BE2C (cell line): ENCODE data around the gene CFAP90.

Source experiments
- DNase-seq: peaks from one replicate; pipeline ENCODE4 v3.0.0-alpha.2; 2020
- H3K27me3 ChIP-seq: fragments of 250-450 bp; sonication (Bioruptor Pico); 2 replicates; pipeline ENCODE4 v1.5.1; 2020; ENCODE audit warnings: mild to moderate bottlenecking
- H3K36me3 ChIP-seq: fragments of 250-450 bp; sonication (Bioruptor Pico); 2 replicates; pipeline ENCODE4 v1.5.1; 2020; ENCODE audit warnings: mild to moderate bottlenecking
- H3K4me1 ChIP-seq: fragments of 250-450 bp; sonication (Bioruptor Pico); 2 replicates; pipeline ENCODE4 v1.5.1; 2020
- H3K4me3 ChIP-seq: 2 replicates; pipeline ENCODE4 v1.5.1; 2011; ENCODE audit warnings: low read depth, low read length
- H3K9me3 ChIP-seq: fragments of 250-450 bp; sonication (Bioruptor Pico); 2 replicates; pipeline ENCODE4 v1.5.1; 2020
- CTCF ChIP-seq: IDR thresholded peaks from 2 replicates; pipeline ENCODE4 v1.5.1; 2012; ENCODE audit warnings: mild to moderate bottlenecking, low read depth, low read length

The CFAP90 gene

GRCh38 chr5:7871653-7872052, 20.7 kb upstream of the CFAP90 start:
- Histone ChIP-seq H3K4me1 (peaks cover 5% of the 10 kb centered on the region), H3K27me3 (no peaks in the 10 kb centered on the region), H3K9me3 (no peaks in the 10 kb centered on the region), H3K36me3 (peaks cover 27% of the 10 kb centered on the region), H3K4me3 (no peak overlapping the region)
- no peak for TF ChIP-seq CTCF
- no peak for DNase-seq

- no peak for TF ChIP-seq CTCF
- peak overlapping the region; percentile 94 for H3K4me3 ChIP-seq
- H3K9me3 ChIP-seq = no peaks in the 10 kb centered on the region
- H3K36me3 ChIP-seq = peaks cover 22% of the 10 kb centered on the region
- no peak for DNase-seq
- H3K4me1 ChIP-seq = peaks cover 5% of the 10 kb centered on the region
- no peaks in the 10 kb centered on the region for H3K27me3 ChIP-seq
Observed at GRCh38 chr5:7869474-7870136, 18.7 kb upstream of the CFAP90 start.

- Histone ChIP-seq H3K4me3 (peak within 1 kb of the TSS; percentile 94), H3K36me3 (peaks cover 26% of the 10 kb centered on the region), H3K9me3 (no peaks in the 10 kb centered on the region), H3K4me1 (peaks cover 5% of the 10 kb centered on the region), H3K27me3 (no peaks in the 10 kb centered on the region)
- peak; percentile 95 for DNase-seq
- TF ChIP-seq CTCF = no peak
Observed at GRCh38 chr5:7868773-7869473, 18.0 kb upstream of the CFAP90 start, which contains the start of the genes FASTKD3 and MTRR. Gene FASTKD3 (minus strand): TSS chr5:7869031. CDS start chr5:7868083, 948 bp downstream. Gene MTRR (plus strand): TSS chr5:7869148. CDS start chr5:7870795, 1,647 bp downstream.

- no peak for DNase-seq
Observed at GRCh38 chr5:7868427-7868772, 17.5 kb upstream of the CFAP90 start.

GRCh38 chr5:7867260-7867659, 16.3 kb upstream of the CFAP90 start:
- Histone ChIP-seq H3K4me3 (0 out of 2 replicates have a peak overlapping the region, but pooled peaks have one; percentile 94), H3K27me3 (no peaks in the 10 kb centered on the region), H3K9me3 (no peaks in the 10 kb centered on the region), H3K4me1 (peaks cover 5% of the 10 kb centered on the region), H3K36me3 (peaks cover 35% of the 10 kb centered on the region)
- no peak for TF ChIP-seq CTCF
- no peak for DNase-seq

More at GRCh38 chr5:7868427-7868772, 17.5 kb upstream of the CFAP90 start:
- Histone ChIP-seq H3K4me3 (peak overlapping the region; percentile 94), H3K9me3 (no peaks in the 10 kb centered on the region), H3K27me3 (no peaks in the 10 kb centered on the region), H3K36me3 (peaks cover 31% of the 10 kb centered on the region), H3K4me1 (peaks cover 5% of the 10 kb centered on the region)
- no peak for TF ChIP-seq CTCF

- no peak for TF ChIP-seq CTCF
- Histone ChIP-seq H3K4me1 (peaks cover 5% of the 10 kb centered on the region), H3K4me3 (no peak overlapping the region), H3K27me3 (no peaks in the 10 kb centered on the region), H3K36me3 (peaks cover 37% of the 10 kb centered on the region), H3K9me3 (no peaks in the 10 kb centered on the region)
- no peak for DNase-seq
Observed at GRCh38 chr5:7866196-7866595, 15.3 kb upstream of the CFAP90 start.
